Right lobe of liver (tissue), 4 donors: Measurements from ENCODE around the gene KCTD6.

Source experiments
- POLR2A ChIP-seq: fragments of 450-650 bp; IDR thresholded peaks from one replicate; pipeline ENCODE4 v1.6.1; 2017; ENCODE audit warnings: antibody characterized with exemption, mild to moderate bottlenecking
- TF ChIP-seq, protein P1 (sequence below), 4 donors: fragments of 200-600 bp in 3 of 4; fragments of 450-650 bp in 1 of 4; IDR thresholded peaks; one replicate each; pipeline versions ENCODE4 v1.5.1 to v1.8.0; 2016 to 2022; ENCODE audit warnings: antibody characterized with exemption in 4 of 4, mild to moderate bottlenecking in 2 of 4
- donor health status: DM: no; HTN: no; CAD: no.
- donor health status: DM: no; HTN: no; CAD: no.
- donor health status: DM: no; HTN: yes; CAD: no.

DNA sequence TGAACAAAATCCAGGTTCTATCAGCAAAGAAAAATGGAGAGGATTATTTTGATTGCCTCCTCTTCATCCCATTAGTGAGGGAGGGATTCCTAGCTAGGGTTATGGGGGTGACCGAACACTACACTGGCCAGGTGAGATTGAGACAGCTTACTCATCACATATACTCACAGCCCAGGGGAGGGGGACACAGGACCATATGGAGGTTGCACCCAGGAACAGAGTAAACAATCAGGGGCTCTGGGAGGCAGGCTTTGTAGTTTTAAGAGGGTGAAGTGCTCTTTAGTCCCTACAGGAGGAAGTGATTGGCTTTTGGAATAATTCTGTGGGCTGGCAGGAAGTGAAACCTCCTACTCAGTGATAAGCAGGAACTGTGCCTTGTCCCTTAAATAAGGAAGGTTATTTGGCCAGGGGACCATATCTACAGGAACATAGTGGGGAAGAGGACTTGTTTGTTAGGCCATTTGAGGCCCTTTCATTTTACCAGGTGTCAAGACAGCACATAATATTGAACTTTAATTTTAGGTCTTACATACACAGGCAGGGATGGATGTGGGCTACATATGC is 17.5 kb upstream of the KCTD6 start:
- TF ChIP-seq POLR2A, result no peak
- TF ChIP-seq, protein P1, sequence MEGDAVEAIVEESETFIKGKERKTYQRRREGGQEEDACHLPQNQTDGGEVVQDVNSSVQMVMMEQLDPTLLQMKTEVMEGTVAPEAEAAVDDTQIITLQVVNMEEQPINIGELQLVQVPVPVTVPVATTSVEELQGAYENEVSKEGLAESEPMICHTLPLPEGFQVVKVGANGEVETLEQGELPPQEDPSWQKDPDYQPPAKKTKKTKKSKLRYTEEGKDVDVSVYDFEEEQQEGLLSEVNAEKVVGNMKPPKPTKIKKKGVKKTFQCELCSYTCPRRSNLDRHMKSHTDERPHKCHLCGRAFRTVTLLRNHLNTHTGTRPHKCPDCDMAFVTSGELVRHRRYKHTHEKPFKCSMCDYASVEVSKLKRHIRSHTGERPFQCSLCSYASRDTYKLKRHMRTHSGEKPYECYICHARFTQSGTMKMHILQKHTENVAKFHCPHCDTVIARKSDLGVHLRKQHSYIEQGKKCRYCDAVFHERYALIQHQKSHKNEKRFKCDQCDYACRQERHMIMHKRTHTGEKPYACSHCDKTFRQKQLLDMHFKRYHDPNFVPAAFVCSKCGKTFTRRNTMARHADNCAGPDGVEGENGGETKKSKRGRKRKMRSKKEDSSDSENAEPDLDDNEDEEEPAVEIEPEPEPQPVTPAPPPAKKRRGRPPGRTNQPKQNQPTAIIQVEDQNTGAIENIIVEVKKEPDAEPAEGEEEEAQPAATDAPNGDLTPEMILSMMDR (IDR thresholded peaks at IDR 0.05), result no peak
